ENCODE measurements around the gene PPY. TPM values are rescaled to one million over a fixed set of nuclear protein-coding genes. Genes with fewer than 3 reads are reported as not detected.

PPY gene
- total RNA-seq, 1 experiment from 2014 or later = not detected

- ChIA-PET CTCF (interaction anchor here (1.2 kb wide), 1 partner anchor 61 kb away, joined by 8 read pairs; no protein-coding TSS in a partner anchor), POLR2A (no interaction called here)
- ATAC-seq (no peak), DNase-seq (ENCODE audit: low read depth, low spot score) (no peak)
- H3K4me3 ChIP-seq (ENCODE audit: low read depth in 2 of 2, low read length in 2 of 2) = no peak overlapping the region
- no TSS peak for BruUV-seq (replicated peaks)
- intact Hi-C loops (cut with micrococcal nuclease; ENCODE audit: unreplicated experiment) (no loop called here), in situ Hi-C loops (cut with HindIII; ENCODE audit: low pct_unique_long_range_greater_than_20kb, low sequenced_read_pairs) (no loop called here)
- no peak overlapping the region for H3K27ac ChIP-seq (ENCODE audit: low read length)
- no peaks in the 10 kb centered on the region for H3K27me3 ChIP-seq (ENCODE audit: control insufficient read depth, insufficient read depth, low read length)
- TF ChIP-seq TCF7L2 (IDR thresholded peaks at IDR 0.05; ENCODE audit: low read depth, low read length) (no peak), SIN3A (IDR thresholded peaks at IDR 0.05; ENCODE audit: borderline replicate concordance, insufficient read depth, low read depth, low read length) (no peak), POLR2AphosphoS5 (IDR thresholded peaks at IDR 0.05; ENCODE audit: low read depth, low read length) (no peak)
- TF ChIP-seq, protein P1, sequence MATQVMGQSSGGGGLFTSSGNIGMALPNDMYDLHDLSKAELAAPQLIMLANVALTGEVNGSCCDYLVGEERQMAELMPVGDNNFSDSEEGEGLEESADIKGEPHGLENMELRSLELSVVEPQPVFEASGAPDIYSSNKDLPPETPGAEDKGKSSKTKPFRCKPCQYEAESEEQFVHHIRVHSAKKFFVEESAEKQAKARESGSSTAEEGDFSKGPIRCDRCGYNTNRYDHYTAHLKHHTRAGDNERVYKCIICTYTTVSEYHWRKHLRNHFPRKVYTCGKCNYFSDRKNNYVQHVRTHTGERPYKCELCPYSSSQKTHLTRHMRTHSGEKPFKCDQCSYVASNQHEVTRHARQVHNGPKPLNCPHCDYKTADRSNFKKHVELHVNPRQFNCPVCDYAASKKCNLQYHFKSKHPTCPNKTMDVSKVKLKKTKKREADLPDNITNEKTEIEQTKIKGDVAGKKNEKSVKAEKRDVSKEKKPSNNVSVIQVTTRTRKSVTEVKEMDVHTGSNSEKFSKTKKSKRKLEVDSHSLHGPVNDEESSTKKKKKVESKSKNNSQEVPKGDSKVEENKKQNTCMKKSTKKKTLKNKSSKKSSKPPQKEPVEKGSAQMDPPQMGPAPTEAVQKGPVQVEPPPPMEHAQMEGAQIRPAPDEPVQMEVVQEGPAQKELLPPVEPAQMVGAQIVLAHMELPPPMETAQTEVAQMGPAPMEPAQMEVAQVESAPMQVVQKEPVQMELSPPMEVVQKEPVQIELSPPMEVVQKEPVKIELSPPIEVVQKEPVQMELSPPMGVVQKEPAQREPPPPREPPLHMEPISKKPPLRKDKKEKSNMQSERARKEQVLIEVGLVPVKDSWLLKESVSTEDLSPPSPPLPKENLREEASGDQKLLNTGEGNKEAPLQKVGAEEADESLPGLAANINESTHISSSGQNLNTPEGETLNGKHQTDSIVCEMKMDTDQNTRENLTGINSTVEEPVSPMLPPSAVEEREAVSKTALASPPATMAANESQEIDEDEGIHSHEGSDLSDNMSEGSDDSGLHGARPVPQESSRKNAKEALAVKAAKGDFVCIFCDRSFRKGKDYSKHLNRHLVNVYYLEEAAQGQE (IDR thresholded peaks at IDR 0.05; ENCODE audit: insufficient read depth in 1 of 2, low read depth in 2 of 2, low read length in 1 of 2) = no peak
- TF ChIP-seq, protein P2, sequence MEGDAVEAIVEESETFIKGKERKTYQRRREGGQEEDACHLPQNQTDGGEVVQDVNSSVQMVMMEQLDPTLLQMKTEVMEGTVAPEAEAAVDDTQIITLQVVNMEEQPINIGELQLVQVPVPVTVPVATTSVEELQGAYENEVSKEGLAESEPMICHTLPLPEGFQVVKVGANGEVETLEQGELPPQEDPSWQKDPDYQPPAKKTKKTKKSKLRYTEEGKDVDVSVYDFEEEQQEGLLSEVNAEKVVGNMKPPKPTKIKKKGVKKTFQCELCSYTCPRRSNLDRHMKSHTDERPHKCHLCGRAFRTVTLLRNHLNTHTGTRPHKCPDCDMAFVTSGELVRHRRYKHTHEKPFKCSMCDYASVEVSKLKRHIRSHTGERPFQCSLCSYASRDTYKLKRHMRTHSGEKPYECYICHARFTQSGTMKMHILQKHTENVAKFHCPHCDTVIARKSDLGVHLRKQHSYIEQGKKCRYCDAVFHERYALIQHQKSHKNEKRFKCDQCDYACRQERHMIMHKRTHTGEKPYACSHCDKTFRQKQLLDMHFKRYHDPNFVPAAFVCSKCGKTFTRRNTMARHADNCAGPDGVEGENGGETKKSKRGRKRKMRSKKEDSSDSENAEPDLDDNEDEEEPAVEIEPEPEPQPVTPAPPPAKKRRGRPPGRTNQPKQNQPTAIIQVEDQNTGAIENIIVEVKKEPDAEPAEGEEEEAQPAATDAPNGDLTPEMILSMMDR (IDR thresholded peaks at IDR 0.05) = no peak
- H3K4me1 ChIP-seq (ENCODE audit: control insufficient read depth, insufficient read depth, low read length) = no peaks in the 10 kb centered on the region
- no peaks in the 10 kb centered on the region for H3K9me3 ChIP-seq (ENCODE audit: control insufficient read depth, insufficient read depth, low read depth, low read length)
- no peaks in the 10 kb centered on the region for H3K36me3 ChIP-seq (ENCODE audit: control insufficient read depth, insufficient read depth, low read length)
These were observed 3.5 kb downstream of the PPY start for GRCh38 chr17:43938838-43939182.

GRCh38 chr17:43936434-43936833, 5.8 kb downstream of the PPY start:
- H3K27me3 ChIP-seq (ENCODE audit: control insufficient read depth, insufficient read depth, low read length) = no peaks in the 10 kb centered on the region
- ATAC-seq (no peak), DNase-seq (ENCODE audit: low read depth, low spot score) (no peak)
- no peaks in the 10 kb centered on the region for H3K9me3 ChIP-seq (ENCODE audit: control insufficient read depth, insufficient read depth, low read depth, low read length)
- no peaks in the 10 kb centered on the region for H3K36me3 ChIP-seq (ENCODE audit: control insufficient read depth, insufficient read depth, low read length)
- intact Hi-C loops (cut with micrococcal nuclease; ENCODE audit: unreplicated experiment) (no loop called here), in situ Hi-C loops (cut with HindIII; ENCODE audit: low pct_unique_long_range_greater_than_20kb, low sequenced_read_pairs) (no loop called here)
- POLR2A ChIA-PET = interaction anchor here (0.5 kb wide), 1 partner anchor 363 kb away, joined by 5 read pairs; no protein-coding TSS in a partner anchor
- no peak overlapping the region for H3K4me3 ChIP-seq (ENCODE audit: low read depth in 2 of 2, low read length in 2 of 2)
- no peaks in the 10 kb centered on the region for H3K4me1 ChIP-seq (ENCODE audit: control insufficient read depth, insufficient read depth, low read length)
- TF ChIP-seq, protein P2 (IDR thresholded peaks at IDR 0.05) = no peak
- TF ChIP-seq TCF7L2 (IDR thresholded peaks at IDR 0.05; ENCODE audit: low read depth, low read length) (no peak), SIN3A (IDR thresholded peaks at IDR 0.05; ENCODE audit: borderline replicate concordance, insufficient read depth, low read depth, low read length) (no peak), POLR2AphosphoS5 (IDR thresholded peaks at IDR 0.05; ENCODE audit: low read depth, low read length) (no peak)
- TF ChIP-seq, protein P1 (IDR thresholded peaks at IDR 0.05; ENCODE audit: insufficient read depth in 1 of 2, low read depth in 2 of 2, low read length in 1 of 2) = no peak
- BruUV-seq (replicated peaks) = no TSS peak
- CTCF ChIA-PET = no interaction called here
- H3K27ac ChIP-seq (ENCODE audit: low read length) = no peak overlapping the region
